ENCODE results near the gene TMEM9B. TPM values are rescaled to one million over a fixed set of nuclear protein-coding genes. Genes with fewer than 3 reads are reported as not detected.
A peak's percentile ranks its signal among the peaks of the same experiment; 100 is the strongest.

TMEM9B gene
- total RNA-seq, 2 donors from 2014 or later, result 8.6 to 11.8 TPM

DNA sequence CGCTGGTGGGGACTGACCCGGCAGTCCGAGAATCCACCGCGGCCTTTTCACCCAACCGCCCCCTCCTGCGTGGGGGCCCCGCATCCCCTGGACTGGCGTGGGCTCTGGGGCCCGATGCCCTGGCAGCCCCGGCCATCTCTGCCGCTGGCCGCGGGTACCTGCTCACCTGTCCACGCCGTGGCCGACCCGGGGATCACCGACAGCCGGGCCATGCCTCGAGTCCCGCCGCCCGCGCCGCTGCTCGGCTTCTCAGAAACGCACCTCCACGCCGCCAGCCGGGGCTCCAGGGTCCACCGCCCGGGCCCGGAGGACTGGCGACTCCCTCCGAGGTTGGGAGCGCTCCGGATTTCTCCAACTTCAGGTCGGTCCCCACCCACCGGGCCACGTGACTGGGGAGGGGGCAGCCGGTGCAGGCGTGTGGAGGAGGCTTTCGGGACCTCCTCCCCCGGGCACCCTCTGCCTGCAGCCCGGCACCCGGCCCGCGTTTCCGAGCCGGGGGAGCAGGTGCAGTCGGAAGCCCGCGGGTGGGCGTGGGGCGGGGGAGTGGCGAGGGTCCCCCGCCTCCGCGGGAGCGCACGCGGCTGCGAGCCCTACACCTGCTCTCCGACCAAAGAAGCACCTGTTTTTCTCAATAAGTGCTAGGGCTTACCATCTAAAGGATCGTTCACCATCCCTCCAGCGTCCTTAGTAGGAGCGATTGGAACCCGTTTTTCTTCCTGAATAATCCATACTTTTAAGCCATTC lies 40.1 kb upstream of the TMEM9B start:
- H3K27ac Mint-ChIP-seq, result no peak overlapping the region
- WGBS, 2 experiments (ENCODE audit: insufficient coverage in 1 of 2, insufficient read length in 1 of 2), result 5 to 6% methylated on average over 35 to 69 of the region's 69 CpGs
- H3K4me3 ChIP-seq (ENCODE audit: low read length), result peak overlapping the region; percentile 73

DNA sequence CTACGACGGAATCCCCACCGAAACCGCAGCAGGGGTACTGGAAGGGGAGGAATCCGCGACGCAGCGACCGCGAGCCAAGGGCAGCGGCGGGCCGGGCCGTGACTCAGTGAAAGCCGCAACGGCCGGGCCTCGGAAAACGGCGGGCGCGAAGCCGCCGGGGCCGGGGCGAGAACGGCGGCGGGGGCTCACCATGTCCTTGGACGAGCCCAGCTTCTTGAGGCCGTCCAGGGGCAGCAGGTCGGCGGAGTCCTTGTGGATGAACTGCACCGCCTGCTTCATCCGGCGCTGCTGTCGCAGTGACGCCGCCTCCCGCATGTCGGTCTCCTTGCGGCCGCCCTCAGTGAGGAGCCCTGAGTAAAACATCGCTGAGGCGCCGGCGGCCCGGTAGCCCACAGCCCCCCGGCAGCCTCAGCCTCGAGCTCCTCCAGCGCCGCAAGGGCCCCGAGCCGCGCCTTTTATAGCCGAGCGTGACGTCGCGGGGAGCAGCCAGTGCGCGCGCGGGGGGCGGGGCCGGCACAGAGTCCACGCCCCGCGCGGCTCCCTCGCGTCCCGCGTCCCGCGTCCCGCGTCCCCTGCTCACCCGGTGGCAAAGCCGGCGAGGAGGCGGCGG lies 39.4 kb upstream of the TMEM9B start, which contains the start of gene NRIP3:
TSS of gene NRIP3 (minus strand) at position 429 of the 610 bp plus-strand sequence. CDS start at position 363, 66 bp downstream.
- Histone ChIP-seq H3K4me1 (ENCODE audit: control insufficient read depth, insufficient read depth, low read length) (peaks cover 3% of the 10 kb centered on the region), H3K4me3 (ENCODE audit: low read length) (peak within 1 kb of the TSS; percentile 73), H3K9me3 (ENCODE audit: control insufficient read depth, low read length) (no peaks in the 10 kb centered on the region), H3K27ac (ENCODE audit: low read depth, low read length) (no peak within 1 kb of the TSS), H3K9ac (ENCODE audit: extremely low read depth, low read length, poor library complexity, severe bottlenecking) (no peak within 1 kb of the TSS), H3K27me3 (ENCODE audit: control insufficient read depth, insufficient read depth, low read length, poor library complexity, severe bottlenecking) (peaks cover 83% of the 10 kb centered on the region), H3K36me3 (ENCODE audit: control insufficient read depth, insufficient read depth, low read length) (no peaks in the 10 kb centered on the region)
- Mint-ChIP-seq H3K27me3 (ENCODE audit: insufficient read depth) (peaks cover 88% of the 10 kb centered on the region), H3K4me3 (peak within 1 kb of the TSS; percentile 53), H3K27ac (no peak within 1 kb of the TSS), H3K36me3 (ENCODE audit: low read depth) (no peaks in the 10 kb centered on the region), H3K4me1 (peaks cover 2% of the 10 kb centered on the region), H3K9me3 (no peaks in the 10 kb centered on the region)
- 0 to 1% methylated on average over 19 to 83 of the region's 83 CpGs for WGBS, 2 experiments (ENCODE audit: insufficient coverage in 1 of 2, insufficient read length in 1 of 2)
- TF ChIP-seq, protein P1, sequence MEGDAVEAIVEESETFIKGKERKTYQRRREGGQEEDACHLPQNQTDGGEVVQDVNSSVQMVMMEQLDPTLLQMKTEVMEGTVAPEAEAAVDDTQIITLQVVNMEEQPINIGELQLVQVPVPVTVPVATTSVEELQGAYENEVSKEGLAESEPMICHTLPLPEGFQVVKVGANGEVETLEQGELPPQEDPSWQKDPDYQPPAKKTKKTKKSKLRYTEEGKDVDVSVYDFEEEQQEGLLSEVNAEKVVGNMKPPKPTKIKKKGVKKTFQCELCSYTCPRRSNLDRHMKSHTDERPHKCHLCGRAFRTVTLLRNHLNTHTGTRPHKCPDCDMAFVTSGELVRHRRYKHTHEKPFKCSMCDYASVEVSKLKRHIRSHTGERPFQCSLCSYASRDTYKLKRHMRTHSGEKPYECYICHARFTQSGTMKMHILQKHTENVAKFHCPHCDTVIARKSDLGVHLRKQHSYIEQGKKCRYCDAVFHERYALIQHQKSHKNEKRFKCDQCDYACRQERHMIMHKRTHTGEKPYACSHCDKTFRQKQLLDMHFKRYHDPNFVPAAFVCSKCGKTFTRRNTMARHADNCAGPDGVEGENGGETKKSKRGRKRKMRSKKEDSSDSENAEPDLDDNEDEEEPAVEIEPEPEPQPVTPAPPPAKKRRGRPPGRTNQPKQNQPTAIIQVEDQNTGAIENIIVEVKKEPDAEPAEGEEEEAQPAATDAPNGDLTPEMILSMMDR (conservative IDR thresholded peaks at IDR 0.05), result no peak
- DNase-seq, result peak; percentile 83

More for the DNA sequence above, 40.1 kb upstream of the TMEM9B start:
- Histone ChIP-seq H3K9ac (ENCODE audit: extremely low read depth, low read length, poor library complexity, severe bottlenecking) (no peak overlapping the region), H3K27me3 (ENCODE audit: control insufficient read depth, insufficient read depth, low read length, poor library complexity, severe bottlenecking) (peaks cover 90% of the 10 kb centered on the region), H3K4me1 (ENCODE audit: control insufficient read depth, insufficient read depth, low read length) (peaks cover 3% of the 10 kb centered on the region), H3K9me3 (ENCODE audit: control insufficient read depth, low read length) (no peaks in the 10 kb centered on the region), H3K27ac (ENCODE audit: low read depth, low read length) (no peak overlapping the region), H3K36me3 (ENCODE audit: control insufficient read depth, insufficient read depth, low read length) (no peaks in the 10 kb centered on the region)
- H3K4me3 Mint-ChIP-seq, result peak overlapping the region; percentile 33
- DNase-seq, result peak; percentile 88
- no peaks in the 10 kb centered on the region for H3K9me3 Mint-ChIP-seq
- no peaks in the 10 kb centered on the region for H3K36me3 Mint-ChIP-seq (ENCODE audit: low read depth)
- peaks cover 2% of the 10 kb centered on the region for H3K4me1 Mint-ChIP-seq
- TF ChIP-seq, protein P1 (conservative IDR thresholded peaks at IDR 0.05), result no peak
- peaks cover 92% of the 10 kb centered on the region for H3K27me3 Mint-ChIP-seq (ENCODE audit: insufficient read depth)

DNA sequence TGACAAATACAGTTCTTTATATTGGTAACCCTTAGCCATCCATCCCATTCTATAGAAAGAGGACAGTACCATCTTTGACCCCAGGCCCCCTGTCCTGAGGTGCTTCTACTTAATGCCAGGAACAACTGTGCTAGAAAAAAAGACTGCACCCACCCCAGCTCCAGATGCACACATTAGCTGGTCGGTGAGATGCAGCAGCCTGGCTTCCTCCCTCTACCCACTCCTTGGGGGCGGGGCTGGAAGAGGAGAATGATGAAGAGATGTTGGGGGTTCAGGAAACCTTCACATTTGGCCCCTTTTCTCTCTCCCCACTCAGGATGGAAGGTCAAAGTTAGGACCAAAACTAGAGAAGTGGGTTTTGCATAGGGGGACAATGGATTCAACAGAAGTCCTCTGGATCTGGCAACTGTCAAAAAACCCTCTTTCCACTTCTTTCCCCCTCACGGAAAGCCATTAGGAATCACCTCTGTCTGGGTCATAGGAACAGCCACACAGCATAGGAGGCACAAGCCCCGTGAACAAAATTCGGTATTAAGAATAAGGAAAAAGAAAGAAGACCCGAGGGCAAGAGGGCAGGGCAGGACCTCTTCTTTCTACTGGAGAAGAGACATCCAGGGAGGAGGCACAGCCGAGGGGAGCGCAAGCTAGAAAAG lies 38.8 kb upstream of the TMEM9B start:
- TF ChIP-seq, protein P1 (conservative IDR thresholded peaks at IDR 0.05), result no peak
- Mint-ChIP-seq H3K4me3 (peak overlapping the region; percentile 53), H3K4me1 (peaks cover 7% of the 10 kb centered on the region), H3K27ac (no peak overlapping the region), H3K9me3 (no peaks in the 10 kb centered on the region), H3K27me3 (ENCODE audit: insufficient read depth) (peaks cover 84% of the 10 kb centered on the region), H3K36me3 (ENCODE audit: low read depth) (no peaks in the 10 kb centered on the region)
- Histone ChIP-seq H3K9ac (ENCODE audit: extremely low read depth, low read length, poor library complexity, severe bottlenecking) (no peak overlapping the region), H3K27ac (ENCODE audit: low read depth, low read length) (no peak overlapping the region), H3K4me3 (ENCODE audit: low read length) (peak overlapping the region; percentile 73), H3K4me1 (ENCODE audit: control insufficient read depth, insufficient read depth, low read length) (peaks cover 4% of the 10 kb centered on the region), H3K27me3 (ENCODE audit: control insufficient read depth, insufficient read depth, low read length, poor library complexity, severe bottlenecking) (peaks cover 77% of the 10 kb centered on the region), H3K36me3 (ENCODE audit: control insufficient read depth, insufficient read depth, low read length) (no peaks in the 10 kb centered on the region), H3K9me3 (ENCODE audit: control insufficient read depth, low read length) (no peaks in the 10 kb centered on the region)
- DNase-seq, result no peak
- 2 to 10% methylated on average over 4 to 7 of the region's 8 CpGs for WGBS, 2 experiments (ENCODE audit: insufficient coverage in 1 of 2, insufficient read length in 1 of 2)

Data from endodermal cell (in vitro differentiated cells).